ENCODE measurements around the gene MGA.

DNA sequence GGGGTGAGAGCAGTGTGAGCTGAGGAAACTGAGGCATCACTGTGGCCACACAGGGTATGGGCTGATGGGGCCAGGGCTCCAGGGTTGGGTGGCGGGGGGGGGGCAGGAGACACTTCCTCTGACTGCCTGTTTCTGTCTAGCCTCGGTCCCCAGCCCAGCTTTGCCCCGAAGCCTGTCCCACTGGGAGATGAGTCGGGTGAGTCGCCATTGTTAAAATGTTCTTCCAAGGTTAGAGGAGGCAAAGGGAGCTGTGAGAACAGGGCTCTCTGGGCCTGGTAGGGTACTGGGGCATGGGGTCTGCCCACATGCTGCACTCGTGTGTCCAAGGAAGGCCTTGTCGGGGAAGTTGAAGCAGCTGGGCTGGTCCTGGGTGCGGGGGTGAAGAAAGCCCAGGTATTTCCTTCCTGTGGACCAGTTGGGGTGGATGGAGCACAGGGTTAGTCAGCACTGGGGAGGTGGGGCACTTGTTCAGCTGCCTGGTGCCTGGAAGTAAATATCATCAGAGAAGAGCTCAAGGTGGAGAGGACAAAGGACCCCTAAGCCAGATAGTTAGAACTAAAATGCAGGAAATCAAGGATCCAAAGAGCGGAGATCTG lies 159.3 kb downstream of the MGA start:
- TF ChIP-seq, protein P1, sequence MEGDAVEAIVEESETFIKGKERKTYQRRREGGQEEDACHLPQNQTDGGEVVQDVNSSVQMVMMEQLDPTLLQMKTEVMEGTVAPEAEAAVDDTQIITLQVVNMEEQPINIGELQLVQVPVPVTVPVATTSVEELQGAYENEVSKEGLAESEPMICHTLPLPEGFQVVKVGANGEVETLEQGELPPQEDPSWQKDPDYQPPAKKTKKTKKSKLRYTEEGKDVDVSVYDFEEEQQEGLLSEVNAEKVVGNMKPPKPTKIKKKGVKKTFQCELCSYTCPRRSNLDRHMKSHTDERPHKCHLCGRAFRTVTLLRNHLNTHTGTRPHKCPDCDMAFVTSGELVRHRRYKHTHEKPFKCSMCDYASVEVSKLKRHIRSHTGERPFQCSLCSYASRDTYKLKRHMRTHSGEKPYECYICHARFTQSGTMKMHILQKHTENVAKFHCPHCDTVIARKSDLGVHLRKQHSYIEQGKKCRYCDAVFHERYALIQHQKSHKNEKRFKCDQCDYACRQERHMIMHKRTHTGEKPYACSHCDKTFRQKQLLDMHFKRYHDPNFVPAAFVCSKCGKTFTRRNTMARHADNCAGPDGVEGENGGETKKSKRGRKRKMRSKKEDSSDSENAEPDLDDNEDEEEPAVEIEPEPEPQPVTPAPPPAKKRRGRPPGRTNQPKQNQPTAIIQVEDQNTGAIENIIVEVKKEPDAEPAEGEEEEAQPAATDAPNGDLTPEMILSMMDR (IDR thresholded peaks at IDR 0.05): no peak
- no peak for TF ChIP-seq POLR2A (IDR thresholded peaks at IDR 0.05; ENCODE audit: low read depth)

All from esophagus muscularis mucosa (tissue), 3 donors.